Measurements from ENCODE around the gene EIF5. TPM values are rescaled to one million over a fixed set of nuclear protein-coding genes. Genes with fewer than 3 reads are reported as not detected.
A peak's percentile ranks its signal among the peaks of the same experiment; 100 is the strongest.

Gene EIF5
- total and polyA plus RNA-seq, 2 of the 4 experiments (the other 2 are of a cell fraction), result 181 to 241 TPM

GRCh38 chr14:103293465-103293864 lies 40.6 kb upstream of the EIF5 start:
- Histone ChIP-seq H2BK5ac (ENCODE audit: low read depth, low read length, poor library complexity, severe bottlenecking) (no peak overlapping the region), H3K23ac (ENCODE audit: low read depth, low read length) (no peak overlapping the region), H2AFZ (replicated peaks; ENCODE audit: low read length, poor library complexity) (no peak overlapping the region), H3K36me3 (ENCODE audit: control insufficient read depth, insufficient read depth, low read length) (no peaks in the 10 kb centered on the region), H3K27ac (ENCODE audit: insufficient read depth, low read length) (no peak overlapping the region), H3K4me2 (ENCODE audit: low read depth, low read length) (no peak overlapping the region), H3K9me1 (ENCODE audit: insufficient read depth, low read length) (0 out of 2 replicates have a peak, but pooled peaks cover 2% of the 10 kb centered on the region), H4K20me1 (ENCODE audit: insufficient read depth, low read length) (no peaks in the 10 kb centered on the region; the same call in 1 of the 2 replicates), H3K9me3 (ENCODE audit: control insufficient read depth, insufficient read depth, low read length) (no peaks in the 10 kb centered on the region), H4K8ac (ENCODE audit: low read depth in 2 of 2, low read length in 2 of 2) (no peak overlapping the region), H3K4ac (ENCODE audit: low read depth, low read length) (no peak overlapping the region), H2AK9ac (replicated peaks; ENCODE audit: low read depth, low read length, poor library complexity) (no peak overlapping the region), H2AK5ac (ENCODE audit: low read depth, low read length) (0 out of 2 replicates have a peak overlapping the region, but pooled peaks have one; percentile 73), H3K27me3 (ENCODE audit: control insufficient read depth, insufficient read depth, low read length) (peaks cover 34% of the 10 kb centered on the region), H2BK15ac (ENCODE audit: low read depth, low read length) (no peak overlapping the region), H3K9ac (ENCODE audit: low read depth, low read length) (no peak overlapping the region), H3K4me3 (ENCODE audit: insufficient read depth, low read depth, low read length) (no peak overlapping the region), H4K5ac (ENCODE audit: low read depth, low read length) (no peak overlapping the region), H3K18ac (ENCODE audit: low read depth, low read length) (no peak overlapping the region), H3K56ac (ENCODE audit: extremely low read depth, insufficient read depth, low read length) (no peak overlapping the region), H3K4me1 (ENCODE audit: control insufficient read depth, insufficient read depth, low read length) (no peaks in the 10 kb centered on the region), H3K79me1 (ENCODE audit: low read depth in 1 of 2, low read length in 2 of 2) (no peaks in the 10 kb centered on the region), H3K14ac (replicated peaks; ENCODE audit: low read depth, low read length) (no peak overlapping the region), H4K91ac (ENCODE audit: insufficient read depth, low read depth, low read length) (no peak overlapping the region), H2BK20ac (ENCODE audit: low read depth, low read length) (no peak overlapping the region), H2BK120ac (ENCODE audit: low read depth, low read length) (no peak overlapping the region)
- 89% methylated on average over 5 of the region's 7 CpGs; no CpG with 5 or more reads in 1 of the 2 experiments for WGBS, 2 experiments (ENCODE audit: extremely low coverage in 2 of 2, insufficient read length in 1 of 2)
- TF ChIP-seq CTCF (conservative IDR thresholded peaks at IDR 0.05; ENCODE audit: low read depth, low read length), result no peak
- no peak for TF ChIP-seq NFE2L2 (IDR thresholded peaks at IDR 0.05; ENCODE audit: low read depth, low read length)
- no peak for TF ChIP-seq CHD1 (IDR thresholded peaks at IDR 0.05; ENCODE audit: low read depth, low read length)
- no peak for TF ChIP-seq MXI1 (IDR thresholded peaks at IDR 0.05; ENCODE audit: borderline replicate concordance, low read depth, low read length)
- TF ChIP-seq POLR2A (IDR thresholded peaks at IDR 0.05; ENCODE audit: low read depth, low read length), result no peak
- no peak for TF ChIP-seq MAFK (IDR thresholded peaks at IDR 0.05; ENCODE audit: low read depth, low read length)
- TF ChIP-seq USF2 (IDR thresholded peaks at IDR 0.05; ENCODE audit: low read depth, low read length), result no peak
- TF ChIP-seq ELK1 (IDR thresholded peaks at IDR 0.05; ENCODE audit: borderline replicate concordance, low read depth, low read length), result no peak
- no peak for TF ChIP-seq SMC3 (IDR thresholded peaks at IDR 0.05; ENCODE audit: low read depth, low read length)
- TF ChIP-seq RFX5 (IDR thresholded peaks at IDR 0.05; ENCODE audit: low read depth, low read length), result no peak
- TF ChIP-seq FOS (IDR thresholded peaks at IDR 0.05; ENCODE audit: low read depth, low read length), result no peak
- no peak for TF ChIP-seq RAD21 (IDR thresholded peaks at IDR 0.05; ENCODE audit: low read length)
- intact Hi-C loops (cut with micrococcal nuclease), result loop anchor here (1.0 kb wide), 2 partner anchors 188 to 215 kb away; no protein-coding TSS in a partner anchor
- ChIA-PET POLR2A (ENCODE audit: unreplicated experiment) (no interaction called here), CTCF (interaction anchor here (3.6 kb wide), 1 partner anchor 188 kb away, joined by 23 read pairs; no protein-coding TSS in a partner anchor)
- BruUV-seq (replicated peaks), result no TSS peak
- dilution Hi-C loops (cut with HindIII; ENCODE audit: low sequenced_read_pairs, unreplicated experiment), result no loop called here
- ATAC-seq (ENCODE audit: low read depth) (no peak), DNase-seq (no peak)
- in situ Hi-C loops (cut with MboI; ENCODE audit: low sequenced_read_pairs), result loop anchor here (5.0 kb wide), 2 partner anchors 106 to 216 kb away; no protein-coding TSS in a partner anchor
